GM12891 (cell line): ENCODE results near the gene HDAC8.

ENCODE experiments used
- POLR2A ChIP-seq: IDR thresholded peaks from 2 replicates; pipeline ENCODE4 v1.6.1; 2011; ENCODE audit warnings: low read depth, low read length, control low read depth
- POLR2AphosphoS5 ChIP-seq: IDR thresholded peaks from 2 replicates; pipeline ENCODE4 v1.6.1; 2011; ENCODE audit warnings: low read depth, low read length, control low read depth
- TAF1 ChIP-seq: IDR thresholded peaks from 2 replicates; pipeline ENCODE4 v1.6.1; 2011; ENCODE audit warnings: low read depth, low read length, control low read depth

DNA sequence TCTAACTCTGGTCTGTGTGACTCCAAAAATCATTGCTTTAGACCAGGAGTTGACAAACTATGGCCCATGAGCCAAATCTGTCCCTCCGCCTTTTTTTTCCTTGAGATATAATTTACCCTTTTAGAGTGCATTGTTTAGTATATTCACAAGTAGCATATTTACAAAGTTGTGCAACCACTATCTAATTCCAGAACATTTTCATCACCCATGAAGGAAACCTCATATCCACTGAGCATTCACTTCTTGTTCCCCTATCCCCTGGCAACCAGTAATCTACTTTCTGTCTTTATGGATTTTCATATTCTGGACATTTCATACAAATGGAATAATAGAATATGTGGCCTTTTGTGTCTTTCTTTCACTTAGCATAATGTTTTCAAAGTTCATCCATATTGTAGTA, 199.5 kb downstream of the HDAC8 start:
- no peak for TF ChIP-seq POLR2AphosphoS5
- no peak for TF ChIP-seq TAF1
- no peak for TF ChIP-seq POLR2A
